Measurements from ENCODE around the gene LYSMD2. TPM values are rescaled to one million over a fixed set of nuclear protein-coding genes. Genes with fewer than 3 reads are reported as not detected.

The LYSMD2 gene
- total and polyA plus RNA-seq, 4 experiments from 2014 or later: 33.0 to 70.8 (median 49.1) TPM

- peaks cover 47 to 56% of the 10 kb centered on the region in 2 donors for H3K36me3 Mint-ChIP-seq
- intact Hi-C loops (cut with micrococcal nuclease): loop anchor here (1.0 to 5.0 kb wide), 4 partner anchors 42 to 450 kb away; no protein-coding TSS in a partner anchor
- POLR2A ChIA-PET (ENCODE audit: partially characterized antibody): interaction anchor here (0.9 to 2.6 kb wide), 4 partner anchors 25 to 127 kb away, joined by 4 to 23 read pairs (median 10); partner anchors contain the start of gene LYSMD2
Observed at GRCh38 chr15:51776952-51777569, 39.6 kb upstream of the LYSMD2 start.

DNA sequence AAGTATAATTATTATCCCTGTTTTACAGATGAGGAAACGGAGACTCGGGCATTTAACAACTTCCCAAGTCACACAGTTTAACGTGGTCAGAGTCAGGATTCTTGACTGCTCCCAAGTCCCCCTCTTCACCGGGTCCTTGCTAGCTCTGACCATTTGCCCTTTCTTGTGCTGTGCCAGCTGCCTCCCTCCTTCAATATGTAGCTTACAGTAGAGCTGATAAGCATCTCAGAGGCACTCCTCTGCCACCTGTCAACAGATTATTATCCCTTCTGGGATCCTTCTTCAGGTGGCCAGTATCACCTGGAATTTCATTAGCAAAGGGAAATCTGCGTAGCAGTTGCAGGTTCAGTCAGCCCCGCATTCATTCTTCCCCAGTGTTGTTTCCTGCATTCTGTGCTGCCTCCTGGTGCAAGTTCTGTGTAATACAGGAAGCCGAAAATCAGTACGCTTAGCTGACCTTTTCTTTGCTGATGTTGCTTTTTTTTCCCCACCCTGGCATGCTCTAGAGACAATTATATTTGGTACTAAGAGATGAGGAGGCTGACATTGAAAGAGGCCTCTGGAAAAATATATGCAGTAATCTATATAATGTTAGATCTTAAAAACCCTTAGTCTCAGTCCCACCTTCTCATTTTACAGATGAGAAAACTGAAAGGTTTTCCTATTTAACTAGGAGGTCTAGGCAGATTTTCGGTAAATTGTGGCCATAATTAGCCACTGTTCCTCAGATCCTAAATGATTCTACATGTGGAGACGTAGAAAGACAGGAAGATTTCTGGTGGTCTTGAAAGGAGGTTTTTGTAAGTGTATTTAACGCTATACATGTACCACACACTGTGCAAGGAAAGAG, 38.7 kb upstream of the LYSMD2 start:
- H3K27ac Mint-ChIP-seq: peak overlapping the region in 2 of 7 donors; percentile 38 to 68

More at GRCh38 chr15:51776952-51777569, 39.6 kb upstream of the LYSMD2 start:
- H3K4me3 Mint-ChIP-seq: no peak overlapping the region
- DNase-seq: peak; percentile 55 to 64 (median 58)
- H3K9me3 Mint-ChIP-seq: no peaks in the 10 kb centered on the region
- no peaks in the 10 kb centered on the region for H3K27me3 ChIP-seq (ENCODE audit: insufficient read depth, low read length)
- no peak overlapping the region for H3K4me3 ChIP-seq (ENCODE audit: low read length in 2 of 2)
- H3K27ac ChIP-seq (ENCODE audit: low read depth, low read length): no peak overlapping the region
- no peaks in the 10 kb centered on the region for H3K9me3 ChIP-seq (ENCODE audit: control insufficient read depth in 1 of 2, low read length in 2 of 2)
- no peaks in the 10 kb centered on the region for H3K36me3 ChIP-seq (ENCODE audit: insufficient read depth, low read length)
- CTCF ChIA-PET (ENCODE audit: partially characterized antibody): interaction anchor here (0.5 to 5.0 kb wide), 34 partner anchors 9 to 195 kb away, joined by 3 to 283 read pairs (median 6); partner anchors contain the start of genes LEO1, LYSMD2 and SCG3
- H3K27ac Mint-ChIP-seq: peak overlapping the region in 2 of 7 donors; percentile 12 to 36
- H3K4me1 ChIP-seq (ENCODE audit: insufficient read depth, low read length): no peaks in the 10 kb centered on the region
- H3K27me3 Mint-ChIP-seq: no peaks in the 10 kb centered on the region
- H3K4me1 Mint-ChIP-seq: peaks cover 4 to 9% (median 7%) of the 10 kb centered on the region in 4 donors

GRCh38 chr15:51774916-51775315, 37.5 kb upstream of the LYSMD2 start:
- intact Hi-C loops (cut with micrococcal nuclease): loop anchor here (5.0 kb wide), 1 partner anchor 238 kb away; no protein-coding TSS in a partner anchor
- peaks cover 4 to 11% (median 7%) of the 10 kb centered on the region in 4 donors for H3K4me1 Mint-ChIP-seq
- no peaks in the 10 kb centered on the region for H3K27me3 ChIP-seq (ENCODE audit: insufficient read depth, low read length)
- H3K36me3 Mint-ChIP-seq: peaks cover 39 to 45% of the 10 kb centered on the region in 2 donors
- no peaks in the 10 kb centered on the region for H3K27me3 Mint-ChIP-seq
- ChIA-PET CTCF (ENCODE audit: partially characterized antibody) (interaction anchor here (1.3 to 5.0 kb wide), 10 partner anchors 10 to 133 kb away, joined by 5 to 283 read pairs (median 13); partner anchors contain the start of genes LYSMD2 and TMOD3), POLR2A (ENCODE audit: partially characterized antibody) (interaction anchor here (1.4 kb wide), 1 partner anchor 37 kb away, joined by 3 read pairs; the partner anchor contains the start of gene LYSMD2)
- no peak overlapping the region for H3K27ac ChIP-seq (ENCODE audit: low read depth, low read length)
- no peak for DNase-seq
- no peak overlapping the region for H3K4me3 Mint-ChIP-seq
- H3K27ac Mint-ChIP-seq: peak overlapping the region in 1 of 7 donors; percentile 55
- H3K9me3 ChIP-seq (ENCODE audit: control insufficient read depth in 1 of 2, low read length in 2 of 2): no peaks in the 10 kb centered on the region
- no peaks in the 10 kb centered on the region for H3K9me3 Mint-ChIP-seq
- no peaks in the 10 kb centered on the region for H3K36me3 ChIP-seq (ENCODE audit: insufficient read depth, low read length)
- no peak overlapping the region for H3K4me3 ChIP-seq (ENCODE audit: low read length in 2 of 2)
- H3K4me1 ChIP-seq (ENCODE audit: insufficient read depth, low read length): no peaks in the 10 kb centered on the region

More for the DNA sequence above, 38.7 kb upstream of the LYSMD2 start:
- Histone ChIP-seq H3K36me3 (ENCODE audit: insufficient read depth, low read length) (no peaks in the 10 kb centered on the region), H3K9me3 (ENCODE audit: control insufficient read depth in 1 of 2, low read length in 2 of 2) (no peaks in the 10 kb centered on the region), H3K4me3 (ENCODE audit: low read length in 2 of 2) (no peak overlapping the region), H3K4me1 (ENCODE audit: insufficient read depth, low read length) (no peaks in the 10 kb centered on the region), H3K27me3 (ENCODE audit: insufficient read depth, low read length) (no peaks in the 10 kb centered on the region), H3K27ac (ENCODE audit: low read depth, low read length) (no peak overlapping the region)
- CTCF ChIA-PET (ENCODE audit: partially characterized antibody): interaction anchor here (0.5 to 5.0 kb wide), 36 partner anchors 8 to 239 kb away, joined by 3 to 283 read pairs (median 6); partner anchors contain the start of genes LEO1, LYSMD2, SCG3 and TMOD3
- DNase-seq: peak; percentile 36 to 55 (median 45)
- no peaks in the 10 kb centered on the region for H3K9me3 Mint-ChIP-seq
- POLR2A ChIA-PET (ENCODE audit: partially characterized antibody): interaction anchor here (0.9 to 2.6 kb wide), 4 partner anchors 24 to 126 kb away, joined by 4 to 23 read pairs (median 10); partner anchors contain the start of gene LYSMD2
- intact Hi-C loops (cut with micrococcal nuclease): loop anchor here (1.0 to 5.0 kb wide), 4 partner anchors 41 to 451 kb away; no protein-coding TSS in a partner anchor
- no peak overlapping the region for H3K4me3 Mint-ChIP-seq
- peaks cover 4 to 9% (median 6%) of the 10 kb centered on the region in 4 donors for H3K4me1 Mint-ChIP-seq
- no peaks in the 10 kb centered on the region for H3K27me3 Mint-ChIP-seq
- H3K36me3 Mint-ChIP-seq: peaks cover 42 to 52% of the 10 kb centered on the region in 2 donors

DNA sequence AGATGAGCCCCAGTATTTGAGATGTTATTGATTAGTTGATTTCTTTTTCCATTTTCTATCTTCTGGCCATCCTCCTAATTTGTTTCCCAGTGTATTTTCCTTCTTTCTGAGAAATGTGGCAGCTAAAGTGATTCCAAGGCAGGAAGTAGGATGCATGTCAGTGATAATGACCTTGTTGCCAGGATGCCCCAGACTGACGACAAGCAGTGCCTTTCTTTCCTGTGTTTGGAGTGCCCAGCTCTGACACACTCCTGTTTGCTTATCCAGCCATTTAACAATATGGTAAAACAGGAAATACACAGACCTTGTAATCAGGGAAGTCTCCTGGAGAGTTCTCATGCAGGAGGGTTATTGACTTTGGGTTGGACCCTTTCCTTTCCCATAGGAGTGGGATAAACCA, 34.3 kb upstream of the LYSMD2 start:
- Histone ChIP-seq H3K4me1 (ENCODE audit: insufficient read depth, low read length) (peaks cover 9% of the 10 kb centered on the region), H3K36me3 (ENCODE audit: insufficient read depth, low read length) (no peaks in the 10 kb centered on the region), H3K27me3 (ENCODE audit: insufficient read depth, low read length) (no peaks in the 10 kb centered on the region), H3K4me3 (ENCODE audit: low read length in 2 of 2) (no peak overlapping the region), H3K9me3 (ENCODE audit: control insufficient read depth in 1 of 2, low read length in 2 of 2) (no peaks in the 10 kb centered on the region), H3K27ac (ENCODE audit: low read depth, low read length) (no peak overlapping the region)
- ChIA-PET CTCF (ENCODE audit: partially characterized antibody) (interaction anchor here (1.3 to 2.0 kb wide), 2 partner anchors 116 to 122 kb away, joined by 5 to 18 read pairs; no protein-coding TSS in a partner anchor), POLR2A (ENCODE audit: partially characterized antibody) (no interaction called here)
- DNase-seq: no peak
- Mint-ChIP-seq H3K27me3 (no peaks in the 10 kb centered on the region), H3K27ac (peak overlapping the region in 3 of 7 donors; percentile 14 to 74 (median 26)), H3K36me3 (peaks cover 45 to 56% of the 10 kb centered on the region in 2 donors), H3K9me3 (no peaks in the 10 kb centered on the region), H3K4me3 (no peak overlapping the region), H3K4me1 (peaks cover 11 to 23% (median 16%) of the 10 kb centered on the region in 4 donors)
- intact Hi-C loops (cut with micrococcal nuclease): no loop called here

GRCh38 chr15:51770902-51771301, 33.4 kb upstream of the LYSMD2 start:
- peaks cover 9% of the 10 kb centered on the region for H3K4me1 ChIP-seq (ENCODE audit: insufficient read depth, low read length)
- ChIA-PET CTCF (ENCODE audit: partially characterized antibody) (interaction anchor here (2.1 kb wide), 1 partner anchor 121 kb away, joined by 11 read pairs; no protein-coding TSS in a partner anchor), POLR2A (ENCODE audit: partially characterized antibody) (no interaction called here)
- intact Hi-C loops (cut with micrococcal nuclease): no loop called here
- H3K27me3 Mint-ChIP-seq: no peaks in the 10 kb centered on the region
- H3K4me3 Mint-ChIP-seq: no peak overlapping the region
- H3K4me3 ChIP-seq (ENCODE audit: low read length in 2 of 2): no peak overlapping the region
- no peak overlapping the region for H3K27ac Mint-ChIP-seq
- H3K4me1 Mint-ChIP-seq: peaks cover 7 to 22% (median 12%) of the 10 kb centered on the region in 4 donors
- no peak overlapping the region for H3K27ac ChIP-seq (ENCODE audit: low read depth, low read length)
- H3K9me3 ChIP-seq (ENCODE audit: control insufficient read depth in 1 of 2, low read length in 2 of 2): no peaks in the 10 kb centered on the region
- no peaks in the 10 kb centered on the region for H3K9me3 Mint-ChIP-seq
- no peaks in the 10 kb centered on the region for H3K36me3 ChIP-seq (ENCODE audit: insufficient read depth, low read length)
- peaks cover 50 to 51% of the 10 kb centered on the region in 2 donors for H3K36me3 Mint-ChIP-seq
- DNase-seq: no peak
- no peaks in the 10 kb centered on the region for H3K27me3 ChIP-seq (ENCODE audit: insufficient read depth, low read length)

GRCh38 chr15:51768018-51768417, 30.6 kb upstream of the LYSMD2 start:
- Histone ChIP-seq H3K4me1 (ENCODE audit: insufficient read depth, low read length) (peaks cover 9% of the 10 kb centered on the region), H3K4me3 (ENCODE audit: low read length in 2 of 2) (no peak overlapping the region), H3K9me3 (ENCODE audit: control insufficient read depth in 1 of 2, low read length in 2 of 2) (no peaks in the 10 kb centered on the region), H3K36me3 (ENCODE audit: insufficient read depth, low read length) (no peaks in the 10 kb centered on the region), H3K27me3 (ENCODE audit: insufficient read depth, low read length) (no peaks in the 10 kb centered on the region), H3K27ac (ENCODE audit: low read depth, low read length) (no peak overlapping the region)
- POLR2A ChIA-PET (ENCODE audit: partially characterized antibody): interaction anchor here (1.0 to 1.2 kb wide), 2 partner anchors 30 to 32 kb away, joined by 3 to 6 read pairs; partner anchors contain the start of gene LYSMD2
- no peaks in the 10 kb centered on the region for H3K9me3 Mint-ChIP-seq
- peak in 3 of 5 donors; percentile 3 to 15 (median 6) for DNase-seq
- H3K4me3 Mint-ChIP-seq: peak overlapping the region in 3 of 8 donors; percentile 11 to 45 (median 13)
- H3K36me3 Mint-ChIP-seq: peaks cover 33 to 38% of the 10 kb centered on the region in 2 donors
- intact Hi-C loops (cut with micrococcal nuclease): no loop called here
- peaks cover 11 to 23% (median 14%) of the 10 kb centered on the region in 4 donors for H3K4me1 Mint-ChIP-seq
- no peaks in the 10 kb centered on the region for H3K27me3 Mint-ChIP-seq
- peak overlapping the region in 4 of 7 donors; percentile 63 to 93 (median 80) for H3K27ac Mint-ChIP-seq
- CTCF ChIA-PET (ENCODE audit: partially characterized antibody): interaction anchor here (1.2 to 4.4 kb wide), 4 partner anchors 9 to 117 kb away, joined by 3 to 24 read pairs (median 8); no protein-coding TSS in a partner anchor

Measured in CD4-positive, alpha-beta memory T cell (primary cell).